ENCODE results near the gene GCFC2. TPM values are rescaled to one million over a fixed set of nuclear protein-coding genes. Genes with fewer than 3 reads are reported as not detected.

The GCFC2 gene
- total RNA-seq, 1 experiment from 2014 or later = 18.3 TPM

DNA sequence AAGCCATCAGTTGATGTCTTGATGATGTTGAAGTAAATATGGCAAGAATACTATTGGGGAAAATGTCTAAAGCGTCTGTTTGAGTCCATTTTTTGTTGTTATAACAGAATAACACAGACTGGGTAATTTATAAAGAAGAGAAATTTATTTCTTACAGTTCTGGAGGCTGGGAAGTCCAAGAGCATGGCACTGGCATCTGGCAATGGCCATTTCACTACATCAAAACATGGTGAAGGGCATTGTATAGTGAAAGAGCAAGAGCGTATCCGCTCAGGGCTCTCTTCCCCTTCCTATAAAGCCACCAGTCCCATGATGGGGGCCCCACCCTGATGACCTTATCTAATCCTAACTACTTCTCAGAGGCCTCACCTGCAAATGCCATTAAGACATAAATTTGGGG is 93.8 kb downstream of the GCFC2 start:
- Histone ChIP-seq H3K79me1 (ENCODE audit: insufficient read depth, low read depth, low read length, poor library complexity, severe bottlenecking) (no peaks in the 10 kb centered on the region), H3K9me3 (ENCODE audit: control insufficient read depth, low read depth, low read length) (no peaks in the 10 kb centered on the region), H3K14ac (ENCODE audit: insufficient read depth, low read length) (no peak overlapping the region), H3K23ac (ENCODE audit: insufficient read length, low read depth, low read length) (no peak overlapping the region), H3K79me2 (ENCODE audit: insufficient read depth, low read length) (no peaks in the 10 kb centered on the region), H3K27me3 (ENCODE audit: insufficient read depth, low read length) (no peaks in the 10 kb centered on the region), H3K27ac (ENCODE audit: insufficient read length, low read depth, low read length) (no peak overlapping the region), H2AK5ac (ENCODE audit: insufficient read length, low read length) (no peak overlapping the region), H3K4me1 (ENCODE audit: insufficient read depth, low read length) (no peaks in the 10 kb centered on the region), H2AFZ (ENCODE audit: low read length) (no peak overlapping the region), H2BK12ac (ENCODE audit: insufficient read length, low read depth, low read length) (no peak overlapping the region), H3K56ac (ENCODE audit: insufficient read length, low read depth, low read length) (no peak overlapping the region), H3K9ac (ENCODE audit: extremely low read depth, insufficient read length, low read length) (no peak overlapping the region), H3K23me2 (ENCODE audit: insufficient read length, low read depth, low read length, poor library complexity, severe bottlenecking) (no peaks in the 10 kb centered on the region), H3K4me2 (ENCODE audit: insufficient read depth, insufficient read length, low read length) (no peak overlapping the region), H2BK15ac (ENCODE audit: low read depth, low read length) (no peak overlapping the region), H4K8ac (replicated peaks; ENCODE audit: insufficient read length, low read depth, low read length) (no peak overlapping the region), H2BK5ac (ENCODE audit: insufficient read length, low read length) (no peak overlapping the region), H4K91ac (ENCODE audit: insufficient read length, low read depth, low read length) (no peak overlapping the region), H4K20me1 (ENCODE audit: control insufficient read depth, insufficient read depth, insufficient read length) (no peaks in the 10 kb centered on the region), H2BK20ac (ENCODE audit: low read depth, low read length, poor library complexity, severe bottlenecking) (no peak overlapping the region), H3K4ac (ENCODE audit: low read depth, low read length) (no peak overlapping the region), H4K5ac (ENCODE audit: insufficient read length, low read depth, low read length) (no peak overlapping the region), H3K18ac (ENCODE audit: insufficient read length, low read depth, low read length) (no peak overlapping the region), H3T11ph (ENCODE audit: low read length) (no peak overlapping the region), H2BK120ac (ENCODE audit: low read depth, low read length, poor library complexity, severe bottlenecking) (no peak overlapping the region)
- H3K27me3 Mint-ChIP-seq (ENCODE audit: low read depth) = peaks cover 11% of the 10 kb centered on the region
- no peaks in the 10 kb centered on the region; a peak in 1 of 7 replicates for H3K36me3 Mint-ChIP-seq (ENCODE audit: insufficient read depth in 1 of 3, low read depth in 3 of 3)
- no peak overlapping the region for H3K27ac Mint-ChIP-seq
- no peak for DNase-seq
- 0 out of 4 replicates have a peak, but pooled peaks cover 0 to 4% of the 10 kb centered on the region in 2 experiments for H3K4me1 Mint-ChIP-seq
- WGBS (ENCODE audit: extremely low coverage, insufficient read length, low lambda C conversion rate) = no CpG with 5 or more reads among the region's 3 CpGs
- TF ChIP-seq, protein P1, sequence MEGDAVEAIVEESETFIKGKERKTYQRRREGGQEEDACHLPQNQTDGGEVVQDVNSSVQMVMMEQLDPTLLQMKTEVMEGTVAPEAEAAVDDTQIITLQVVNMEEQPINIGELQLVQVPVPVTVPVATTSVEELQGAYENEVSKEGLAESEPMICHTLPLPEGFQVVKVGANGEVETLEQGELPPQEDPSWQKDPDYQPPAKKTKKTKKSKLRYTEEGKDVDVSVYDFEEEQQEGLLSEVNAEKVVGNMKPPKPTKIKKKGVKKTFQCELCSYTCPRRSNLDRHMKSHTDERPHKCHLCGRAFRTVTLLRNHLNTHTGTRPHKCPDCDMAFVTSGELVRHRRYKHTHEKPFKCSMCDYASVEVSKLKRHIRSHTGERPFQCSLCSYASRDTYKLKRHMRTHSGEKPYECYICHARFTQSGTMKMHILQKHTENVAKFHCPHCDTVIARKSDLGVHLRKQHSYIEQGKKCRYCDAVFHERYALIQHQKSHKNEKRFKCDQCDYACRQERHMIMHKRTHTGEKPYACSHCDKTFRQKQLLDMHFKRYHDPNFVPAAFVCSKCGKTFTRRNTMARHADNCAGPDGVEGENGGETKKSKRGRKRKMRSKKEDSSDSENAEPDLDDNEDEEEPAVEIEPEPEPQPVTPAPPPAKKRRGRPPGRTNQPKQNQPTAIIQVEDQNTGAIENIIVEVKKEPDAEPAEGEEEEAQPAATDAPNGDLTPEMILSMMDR (conservative IDR thresholded peaks at IDR 0.05) = no peak
- H3K4me3 Mint-ChIP-seq = no peak overlapping the region
- peaks cover 0 to 8% of the 10 kb centered on the region in 2 experiments; a peak in 3 of 5 replicates for H3K9me3 Mint-ChIP-seq
